Fibroblast of lung (primary cell): ENCODE measurements around the gene DHX38.

Experiments used
- EZH2 ChIP-seq: IDR thresholded peaks from 2 replicates; pipeline ENCODE4 v1.5.1; 2012; ENCODE audit warnings: low read length, control low read depth, mild to moderate bottlenecking; ENCODE audit errors: missing control alignments
- TF ChIP-seq, protein P1 (sequence below), 2 donors: IDR thresholded peaks in 1 of 2; conservative IDR thresholded peaks in 1 of 2; 1 replicate in 1 of 2; 2 replicates in 1 of 2; pipeline ENCODE4 v1.5.1; 2011 to 2012; ENCODE audit warnings: low read length in 2 of 2, control low read depth in 1 of 2, inconsistent platforms in 1 of 2, low read depth in 1 of 2, mild to moderate bottlenecking in 1 of 2

DNA sequence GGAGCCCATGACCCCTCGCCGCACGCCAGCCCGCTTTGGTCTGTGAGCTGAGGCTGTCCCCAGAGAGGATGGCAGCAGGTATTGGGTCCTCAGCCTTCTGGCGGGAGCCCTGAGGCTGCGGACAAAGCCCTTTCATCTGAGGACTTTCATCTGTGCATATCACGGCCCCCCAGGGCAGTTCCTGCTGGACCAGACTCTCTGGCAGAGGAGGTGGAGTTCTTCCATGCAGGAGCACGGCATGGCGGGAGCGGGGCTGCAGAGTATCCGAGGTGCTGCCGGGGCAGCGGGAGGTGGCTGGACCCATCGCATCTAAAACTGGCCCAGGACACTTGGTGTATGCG, 18.8 kb downstream of the DHX38 start:
- TF ChIP-seq, protein P1, sequence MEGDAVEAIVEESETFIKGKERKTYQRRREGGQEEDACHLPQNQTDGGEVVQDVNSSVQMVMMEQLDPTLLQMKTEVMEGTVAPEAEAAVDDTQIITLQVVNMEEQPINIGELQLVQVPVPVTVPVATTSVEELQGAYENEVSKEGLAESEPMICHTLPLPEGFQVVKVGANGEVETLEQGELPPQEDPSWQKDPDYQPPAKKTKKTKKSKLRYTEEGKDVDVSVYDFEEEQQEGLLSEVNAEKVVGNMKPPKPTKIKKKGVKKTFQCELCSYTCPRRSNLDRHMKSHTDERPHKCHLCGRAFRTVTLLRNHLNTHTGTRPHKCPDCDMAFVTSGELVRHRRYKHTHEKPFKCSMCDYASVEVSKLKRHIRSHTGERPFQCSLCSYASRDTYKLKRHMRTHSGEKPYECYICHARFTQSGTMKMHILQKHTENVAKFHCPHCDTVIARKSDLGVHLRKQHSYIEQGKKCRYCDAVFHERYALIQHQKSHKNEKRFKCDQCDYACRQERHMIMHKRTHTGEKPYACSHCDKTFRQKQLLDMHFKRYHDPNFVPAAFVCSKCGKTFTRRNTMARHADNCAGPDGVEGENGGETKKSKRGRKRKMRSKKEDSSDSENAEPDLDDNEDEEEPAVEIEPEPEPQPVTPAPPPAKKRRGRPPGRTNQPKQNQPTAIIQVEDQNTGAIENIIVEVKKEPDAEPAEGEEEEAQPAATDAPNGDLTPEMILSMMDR (conservative IDR thresholded peaks at IDR 0.05 in 1 of 2, IDR thresholded peaks at IDR 0.05 in 1 of 2; ENCODE audit: low read depth in 1 of 2, low read length in 2 of 2), result no peak
- no peak for TF ChIP-seq EZH2
